ENCODE data around the gene FAM107B. TPM values are rescaled to one million over a fixed set of nuclear protein-coding genes. Genes with fewer than 3 reads are reported as not detected.

FAM107B gene
- total RNA-seq, 1 donor from 2014 or later: 286 TPM

GRCh38 chr10:14507781-14508180, 266.9 kb downstream of the FAM107B start:
- POLR2A ChIA-PET: no interaction called here
- Mint-ChIP-seq H3K27me3 (no peaks in the 10 kb centered on the region), H3K9me3 (peaks cover 3% of the 10 kb centered on the region), H3K36me3 (ENCODE audit: low read depth) (peaks cover 47% of the 10 kb centered on the region), H3K4me3 (no peak overlapping the region), H3K4me1 (peaks cover 35% of the 10 kb centered on the region), H3K27ac (peak overlapping the region; percentile 51)
- CTCF ChIA-PET: no interaction called here
- TF ChIP-seq CTCF (IDR thresholded peaks at IDR 0.05): no peak
- DNase-seq (no peak), ATAC-seq (ENCODE audit: low read depth) (no peak)
- intact Hi-C loops (cut with micrococcal nuclease): no loop called here

- Mint-ChIP-seq H3K36me3 (ENCODE audit: low read depth) (peaks cover 41% of the 10 kb centered on the region), H3K27ac (no peak overlapping the region), H3K4me3 (no peak overlapping the region), H3K27me3 (no peaks in the 10 kb centered on the region), H3K4me1 (peaks cover 41% of the 10 kb centered on the region), H3K9me3 (peaks cover 3% of the 10 kb centered on the region)
- ATAC-seq (ENCODE audit: low read depth) (no peak), DNase-seq (no peak)
- TF ChIP-seq CTCF (IDR thresholded peaks at IDR 0.05): no peak
- ChIA-PET POLR2A (no interaction called here), CTCF (no interaction called here)
- intact Hi-C loops (cut with micrococcal nuclease): no loop called here
These were observed 267.5 kb downstream of the FAM107B start for GRCh38 chr10:14507176-14507575.

- Mint-ChIP-seq H3K36me3 (ENCODE audit: low read depth) (peaks cover 6% of the 10 kb centered on the region), H3K27me3 (no peaks in the 10 kb centered on the region), H3K4me3 (no peak overlapping the region), H3K4me1 (peaks cover 27% of the 10 kb centered on the region), H3K27ac (no peak overlapping the region), H3K9me3 (no peaks in the 10 kb centered on the region)
- no peak for TF ChIP-seq CTCF (IDR thresholded peaks at IDR 0.05)
- ATAC-seq (ENCODE audit: low read depth) (no peak), DNase-seq (no peak)
- ChIA-PET CTCF (no interaction called here), POLR2A (interaction anchor here (0.9 kb wide), 2 partner anchors 322 to 457 kb away, joined by 3 read pairs; no protein-coding TSS in a partner anchor)
- intact Hi-C loops (cut with micrococcal nuclease): no loop called here
These were observed 272.3 kb downstream of the FAM107B start for GRCh38 chr10:14502431-14502830.

- ATAC-seq (ENCODE audit: low read depth): no peak
- no peaks in the 10 kb centered on the region for H3K9me3 Mint-ChIP-seq
- ChIA-PET CTCF (interaction anchor here (1.1 to 2.3 kb wide), 2 partner anchors 323 to 606 kb away, joined by 3 to 11 read pairs; no protein-coding TSS in a partner anchor), POLR2A (no interaction called here)
- no peak overlapping the region for H3K27ac Mint-ChIP-seq
- H3K27me3 Mint-ChIP-seq: no peaks in the 10 kb centered on the region
- H3K4me1 Mint-ChIP-seq: peaks cover 18% of the 10 kb centered on the region
- no peak for TF ChIP-seq CTCF (IDR thresholded peaks at IDR 0.05)
- no peak for DNase-seq
- H3K36me3 Mint-ChIP-seq (ENCODE audit: low read depth): no peaks in the 10 kb centered on the region
- intact Hi-C loops (cut with micrococcal nuclease): no loop called here
- no peak overlapping the region for H3K4me3 Mint-ChIP-seq
These were observed 274.4 kb downstream of the FAM107B start for GRCh38 chr10:14500172-14500765.

GRCh38 chr10:14499601-14499904, 275.1 kb downstream of the FAM107B start:
- Mint-ChIP-seq H3K27me3 (no peaks in the 10 kb centered on the region), H3K4me3 (no peak overlapping the region), H3K9me3 (no peaks in the 10 kb centered on the region), H3K27ac (no peak overlapping the region), H3K36me3 (ENCODE audit: low read depth) (no peaks in the 10 kb centered on the region), H3K4me1 (peaks cover 18% of the 10 kb centered on the region)
- ChIA-PET POLR2A (no interaction called here), CTCF (interaction anchor here (0.9 to 2.3 kb wide), 5 partner anchors 36 to 606 kb away, joined by 3 to 11 read pairs (median 3); no protein-coding TSS in a partner anchor)
- TF ChIP-seq CTCF (IDR thresholded peaks at IDR 0.05): no peak
- ATAC-seq (ENCODE audit: low read depth) (no peak), DNase-seq (no peak)
- intact Hi-C loops (cut with micrococcal nuclease): loop anchor here (1.0 to 5.0 kb wide), 7 partner anchors 57 to 607 kb away; partner anchors contain the start of genes CDNF, HSPA14 and MSANTD7

Data from activated B cell treated with CpG ODN at 0.5 μM for 24 hours (primary cell).